GM19351 (cell line): ENCODE results near the gene SH3GL1.

Source experiments
- ATAC-seq: cut with Tn5 transposase; IDR thresholded peaks from one replicate; pipeline ENCODE4 v1.9.1; 2021; ENCODE audit warnings: mild to moderate bottlenecking, moderate library complexity; ENCODE audit not compliant: unreplicated experiment

The SH3GL1 gene

GRCh38 chr19:4320419-4320818, 79.9 kb downstream of the SH3GL1 start:
- no peak for ATAC-seq

GRCh38 chr19:4319067-4319718, 81.2 kb downstream of the SH3GL1 start:
- ATAC-seq, result no peak

- ATAC-seq, result no peak
Observed at GRCh38 chr19:4318460-4318859, 81.9 kb downstream of the SH3GL1 start.

GRCh38 chr19:4316956-4317355, 83.4 kb downstream of the SH3GL1 start:
- no peak for ATAC-seq

GRCh38 chr19:4313847-4314490, 86.4 kb downstream of the SH3GL1 start:
- no peak for ATAC-seq
